ENCODE measurements around the gene ADAMTS18.

ADAMTS18 gene

GRCh38 chr16:77433146-77433545, 1.7 kb downstream of the ADAMTS18 start:
- no peak for DNase-seq

- no peak for DNase-seq
Measured at GRCh38 chr16:77432264-77432663, 2.6 kb downstream of the ADAMTS18 start.

- DNase-seq: no peak
Measured at GRCh38 chr16:77430787-77431585, 3.8 kb downstream of the ADAMTS18 start.

GRCh38 chr16:77430360-77430759, 4.5 kb downstream of the ADAMTS18 start:
- no peak for DNase-seq

- DNase-seq: no peak
Measured at GRCh38 chr16:77424871-77425604, 9.8 kb downstream of the ADAMTS18 start.

- no peak for DNase-seq
Measured at GRCh38 chr16:77422196-77422784, 12.5 kb downstream of the ADAMTS18 start.

GRCh38 chr16:77416939-77417480, 17.8 kb downstream of the ADAMTS18 start:
- no peak for DNase-seq

- no peak for DNase-seq
Measured at GRCh38 chr16:77414752-77415231, 20.0 kb downstream of the ADAMTS18 start.

GRCh38 chr16:77410449-77410848, 24.4 kb downstream of the ADAMTS18 start:
- no peak for DNase-seq

- DNase-seq: no peak
Measured at GRCh38 chr16:77409311-77409710, 25.5 kb downstream of the ADAMTS18 start.

- no peak for DNase-seq
Measured at GRCh38 chr16:77408607-77409006, 26.2 kb downstream of the ADAMTS18 start.

GRCh38 chr16:77406680-77407079, 28.2 kb downstream of the ADAMTS18 start:
- no peak for DNase-seq

- DNase-seq: no peak
Measured at GRCh38 chr16:77404775-77405174, 30.1 kb downstream of the ADAMTS18 start.

GRCh38 chr16:77403732-77404131, 31.1 kb downstream of the ADAMTS18 start:
- no peak for DNase-seq

GRCh38 chr16:77402672-77403071, 32.2 kb downstream of the ADAMTS18 start:
- no peak for DNase-seq

GRCh38 chr16:77402118-77402517, 32.7 kb downstream of the ADAMTS18 start:
- DNase-seq: no peak

- DNase-seq: no peak
Measured at GRCh38 chr16:77399546-77399945, 35.3 kb downstream of the ADAMTS18 start.

GRCh38 chr16:77399066-77399465, 35.8 kb downstream of the ADAMTS18 start:
- no peak for DNase-seq

GRCh38 chr16:77398495-77398894, 36.3 kb downstream of the ADAMTS18 start:
- DNase-seq: no peak

GRCh38 chr16:77396461-77396860, 38.4 kb downstream of the ADAMTS18 start:
- no peak for DNase-seq

- DNase-seq: no peak
Measured at GRCh38 chr16:77394699-77395098, 40.1 kb downstream of the ADAMTS18 start.

GRCh38 chr16:77393955-77394354, 40.9 kb downstream of the ADAMTS18 start:
- no peak for DNase-seq

GRCh38 chr16:77387815-77388209, 47.0 kb downstream of the ADAMTS18 start:
- DNase-seq: no peak

All from suppressor macrophage treated with lipopolysaccharide for 1 hour (primary cell).